CD4-positive, alpha-beta T cell treated with Interleukin-15 for 4 hours (primary cell): Measurements from ENCODE around the gene UBTD2.
"Not testable (repeated sequence)": the region's sequence is repeated elsewhere in the genome, so short reads cannot be mapped to it uniquely, and the experiment has no call there.

Source experiments
- DNase-seq: peaks from one replicate; pipeline ENCODE4 v3.0.0-alpha.2; 2020; ENCODE audit warnings: low spot score

Gene UBTD2

GRCh38 chr5:172283020-172283861 is at the start of gene UBTD2:
UBTD2 (minus strand) TSS chr5:172283764; CDS start chr5:172283665, 99 bp downstream.
- peak; percentile 59 for DNase-seq

GRCh38 chr5:172326901-172327300 is 43.3 kb upstream of the UBTD2 start:
- DNase-seq, result not testable (repeated sequence)

GRCh38 chr5:172325452-172325851 is 41.9 kb upstream of the UBTD2 start:
- DNase-seq, result no peak

- DNase-seq, result no peak
These were observed 38.7 kb upstream of the UBTD2 start for GRCh38 chr5:172322028-172322965.

GRCh38 chr5:172321593-172321992 is 38.0 kb upstream of the UBTD2 start:
- no peak for DNase-seq

GRCh38 chr5:172319708-172320441 is 36.3 kb upstream of the UBTD2 start:
- no peak for DNase-seq

GRCh38 chr5:172315587-172316493 is 32.3 kb upstream of the UBTD2 start:
- no peak for DNase-seq

GRCh38 chr5:172313915-172314314 is 30.4 kb upstream of the UBTD2 start:
- no peak for DNase-seq

GRCh38 chr5:172312286-172312685 is 28.7 kb upstream of the UBTD2 start:
- DNase-seq, result no peak

- DNase-seq, result no peak
These were observed 28.0 kb upstream of the UBTD2 start for GRCh38 chr5:172311605-172312004.

- no peak for DNase-seq
These were observed 27.5 kb upstream of the UBTD2 start for GRCh38 chr5:172311026-172311425.

GRCh38 chr5:172305380-172305779 is 21.8 kb upstream of the UBTD2 start:
- no peak for DNase-seq

GRCh38 chr5:172303572-172304335 is 20.2 kb upstream of the UBTD2 start:
- no peak for DNase-seq

- no peak for DNase-seq
These were observed 19.6 kb upstream of the UBTD2 start for GRCh38 chr5:172303162-172303561.

- no peak for DNase-seq
These were observed 18.6 kb upstream of the UBTD2 start for GRCh38 chr5:172302047-172302710.

GRCh38 chr5:172299916-172300439 is 16.4 kb upstream of the UBTD2 start:
- no peak for DNase-seq

GRCh38 chr5:172294831-172295230 is 11.3 kb upstream of the UBTD2 start:
- no peak for DNase-seq

- no peak for DNase-seq
These were observed 10.3 kb upstream of the UBTD2 start for GRCh38 chr5:172293745-172294342.
